Esophagus squamous epithelium (tissue), 5 donors: ENCODE results near the gene KRTAP10-10. TPM values are rescaled to one million over a fixed set of nuclear protein-coding genes. Genes with fewer than 3 reads are reported as not detected.
"Not testable (repeated sequence)": the region's sequence is repeated elsewhere in the genome, so short reads cannot be mapped to it uniquely, and the experiment has no call there.

ENCODE experiments used
- DNase-seq: peaks from one replicate; lab custom pipeline; 2025; lab: John Stamatoyannopoulos, UW
- H3K27ac ChIP-seq, 4 donors: fragments of 200-600 bp; sonication (generic); one replicate each; pipeline ENCODE4 v1.5.1; 2016 to 2019; ENCODE audit warnings: mild to moderate bottlenecking in 1 of 4
- H3K27me3 ChIP-seq, 4 donors: fragments of 200-600 bp; sonication (generic); 1 replicate in 3 of 4; 2 replicates in 1 of 4; pipeline versions ENCODE4 v1.5.1 to v1.6.0; 2017 to 2021; ENCODE audit warnings: antibody characterized with exemption in 1 of 4
- H3K36me3 ChIP-seq, 3 donors: fragments of 200-600 bp; sonication (generic); one replicate each; pipeline ENCODE4 v1.5.1; 2016 to 2019
- H3K4me1 ChIP-seq, 3 donors: fragments of 200-600 bp; sonication (generic); one replicate each; pipeline ENCODE4 v1.5.1; 2017 to 2019
- H3K4me3 ChIP-seq, 4 donors: fragments of 200-600 bp; sonication (generic); 1 replicate in 3 of 4; 2 replicates in 1 of 4; pipeline ENCODE4 v1.5.1; 2016 to 2019; ENCODE audit warnings: mild to moderate bottlenecking in 2 of 4, moderate library complexity in 1 of 4
- H3K9me3 ChIP-seq, 3 donors: fragments of 200-600 bp; sonication (generic); one replicate each; pipeline ENCODE4 v1.5.1; 2016 to 2019
- CTCF ChIP-seq, 6 experiments: fragments of 450-650 bp in 4 of 6; fragments of 200-600 bp in 2 of 6; sonication (generic) in 2 of 6; IDR thresholded peaks; one replicate each; pipeline ENCODE4 v1.5.1; 2016 to 2019; ENCODE audit warnings: antibody characterized with exemption in 6 of 6, mild to moderate bottlenecking in 4 of 6, moderate library complexity in 4 of 6
- POLR2A ChIP-seq, 4 donors: fragments of 450-650 bp; IDR thresholded peaks; one replicate each; pipeline ENCODE4 v1.6.1; 2017; ENCODE audit warnings: antibody characterized with exemption in 4 of 4, mild to moderate bottlenecking in 4 of 4, moderate library complexity in 3 of 4
- WGBS, 2 donors: methylation state at CpG; one replicate each; pipeline ENCODE4 v1.1.5; 2018; 5-methylcytosine and 5-hydroxymethylcytosine counted together
- intact Hi-C: fragments of 100-400 bp; cut with DNase I; formaldehyde crosslinking; loops from one replicate; pipeline ENCODE4 v1.15.0; 2022
- total RNA-seq, 4 donors: library from RNA; depleted of rRNA; stranded (reverse); fragments of >200 nt; gene quantifications; one replicate each; pipeline ENCODE4 v1.1.0, GENCODE V29; 2016
- donor health status: DM: yes; HTN: yes; CAD: no.

KRTAP10-10 gene
- total RNA-seq, 4 donors from 2014 or later, result not detected

- H3K27me3 ChIP-seq, result peaks cover 0 to 58% (median 0%) of the 10 kb centered on the region in 4 donors
- 64 to 91% methylated on average over 7 of the region's 7 CpGs for WGBS, 2 donors
- H3K4me1 ChIP-seq, result no peaks in the 10 kb centered on the region
- H3K36me3 ChIP-seq, result no peaks in the 10 kb centered on the region
- DNase-seq, result no peak
- TF ChIP-seq CTCF (IDR thresholded peaks at IDR 0.05), result no peak
- TF ChIP-seq POLR2A (IDR thresholded peaks at IDR 0.05), result no peak
- H3K9me3 ChIP-seq, result no peaks in the 10 kb centered on the region
- intact Hi-C loops, result no loop called here
- H3K4me3 ChIP-seq, result no peak overlapping the region
- H3K27ac ChIP-seq, result no peak overlapping the region
Measured at GRCh38 chr21:44684077-44684476, 46.9 kb downstream of the KRTAP10-10 start.

GRCh38 chr21:44684483-44684882 is 47.3 kb downstream of the KRTAP10-10 start:
- TF ChIP-seq CTCF (IDR thresholded peaks at IDR 0.05), result no peak
- no peak for TF ChIP-seq POLR2A (IDR thresholded peaks at IDR 0.05)
- intact Hi-C loops, result no loop called here
- Histone ChIP-seq H3K4me3 (no peak overlapping the region), H3K27me3 (peaks cover 0 to 58% (median 0%) of the 10 kb centered on the region in 4 donors), H3K27ac (no peak overlapping the region), H3K4me1 (no peaks in the 10 kb centered on the region), H3K9me3 (no peaks in the 10 kb centered on the region), H3K36me3 (no peaks in the 10 kb centered on the region)
- DNase-seq, result no peak
- 54 to 77% methylated on average over 6 of the region's 6 CpGs for WGBS, 2 donors

GRCh38 chr21:44685050-44685449 is 47.9 kb downstream of the KRTAP10-10 start:
- H3K4me3 ChIP-seq, H3K4me1 ChIP-seq, H3K27ac ChIP-seq, H3K36me3 ChIP-seq, intact Hi-C loops, H3K9me3 ChIP-seq, DNase-seq: not testable (repeated sequence)
- H3K27me3 ChIP-seq, result peaks cover 0 to 62% (median 0%) of the 10 kb centered on the region in 4 donors
- WGBS, 2 donors, result 94% methylated on average over 3 of the region's 6 CpGs; no CpG with 5 or more reads in 1 of the 2 donors

GRCh38 chr21:44686000-44686781 is 49.0 kb downstream of the KRTAP10-10 start:
- 20 to 42% methylated on average over 5 of the region's 14 CpGs for WGBS, 2 donors
- Histone ChIP-seq H3K36me3 (no peaks in the 10 kb centered on the region), H3K27me3 (peaks cover 0 to 72% (median 0%) of the 10 kb centered on the region in 4 donors), H3K27ac (no peak overlapping the region), H3K4me3 (no peak overlapping the region), H3K4me1 (no peaks in the 10 kb centered on the region), H3K9me3 (no peaks in the 10 kb centered on the region)
- no peak for DNase-seq
- intact Hi-C loops, result no loop called here
- TF ChIP-seq CTCF (IDR thresholded peaks at IDR 0.05), result no peak
- TF ChIP-seq POLR2A (IDR thresholded peaks at IDR 0.05), result no peak

GRCh38 chr21:44686843-44687561 is 49.8 kb downstream of the KRTAP10-10 start:
- no peaks in the 10 kb centered on the region for H3K9me3 ChIP-seq
- no peak for DNase-seq
- intact Hi-C loops, result no loop called here
- TF ChIP-seq CTCF (IDR thresholded peaks at IDR 0.05), result no peak
- H3K36me3 ChIP-seq, result no peaks in the 10 kb centered on the region
- no peaks in the 10 kb centered on the region for H3K4me1 ChIP-seq
- peaks cover 0 to 74% (median 0%) of the 10 kb centered on the region in 4 donors for H3K27me3 ChIP-seq
- H3K4me3 ChIP-seq, result no peak overlapping the region
- no peak overlapping the region for H3K27ac ChIP-seq
- 50 to 74% methylated on average over 17 to 21 of the region's 25 CpGs for WGBS, 2 donors
